Measurements from ENCODE around the gene UGT1A3. TPM values are rescaled to one million over a fixed set of nuclear protein-coding genes. Genes with fewer than 3 reads are reported as not detected.

Gene UGT1A3
- total RNA-seq, 2 experiments from 2014 or later, result not detected

DNA sequence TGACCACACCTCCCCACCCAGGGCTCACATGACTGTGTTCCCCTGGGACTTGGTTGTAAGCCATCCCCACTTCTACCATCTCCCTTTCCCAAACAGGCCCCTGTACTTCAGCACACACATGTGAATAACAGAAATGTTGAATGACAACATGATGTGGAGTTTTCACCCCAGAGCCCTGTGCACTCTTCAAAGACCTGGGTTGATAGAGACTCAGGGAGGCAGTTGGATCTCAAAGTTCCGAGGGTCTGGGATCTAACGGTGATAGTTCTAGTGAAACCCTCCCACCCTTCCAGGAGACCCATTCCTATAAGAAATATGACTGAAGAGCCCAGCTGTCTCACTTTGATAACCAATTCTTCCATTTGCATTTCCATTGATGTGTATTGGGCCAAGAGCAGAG lies 49.2 kb downstream of the UGT1A3 start, which contains the start of gene MROH2A:
Gene MROH2A, plus strand, starts transcription at position 301 of the 400 bp plus-strand sequence. CDS start 1,029 bp downstream, outside the sequence.
- Mint-ChIP-seq H3K9me3 (peaks cover 3% of the 10 kb centered on the region), H3K36me3 (ENCODE audit: low read depth) (no peaks in the 10 kb centered on the region), H3K4me1 (no peaks in the 10 kb centered on the region), H3K27ac (no peak within 1 kb of the TSS), H3K27me3 (peaks cover 19% of the 10 kb centered on the region), H3K4me3 (no peak within 1 kb of the TSS)
- POLR2A ChIA-PET, result no interaction called here
- CTCF ChIA-PET, result interaction anchor here (0.5 kb wide), 1 partner anchor 239 kb away, joined by 3 read pairs; no protein-coding TSS in a partner anchor
- DNase-seq, result no peak

DNA sequence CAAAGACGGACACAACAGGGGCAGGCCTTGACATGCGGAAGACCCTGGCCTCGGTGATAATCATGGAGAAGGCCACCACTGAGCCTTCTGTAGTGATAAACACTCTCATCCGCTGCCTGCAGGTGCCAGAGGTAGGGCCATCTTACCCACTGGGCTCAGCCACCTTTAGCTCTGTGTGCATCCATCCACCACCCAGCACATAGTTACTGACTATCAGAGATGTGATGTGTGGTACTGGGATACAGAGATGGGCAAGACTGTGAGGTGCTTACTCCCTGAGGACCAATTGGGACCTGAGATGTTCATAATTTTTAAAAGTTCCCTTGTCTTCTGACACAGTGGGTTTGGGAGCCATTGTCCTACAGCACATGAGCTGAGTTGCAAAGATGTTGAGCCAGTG lies 50.9 kb downstream of the UGT1A3 start:
- Mint-ChIP-seq H3K27me3 (peaks cover 20% of the 10 kb centered on the region), H3K4me1 (no peaks in the 10 kb centered on the region), H3K4me3 (no peak overlapping the region), H3K9me3 (peaks cover 3% of the 10 kb centered on the region), H3K36me3 (ENCODE audit: low read depth) (no peaks in the 10 kb centered on the region), H3K27ac (no peak overlapping the region)
- DNase-seq, result no peak
- ChIA-PET POLR2A (no interaction called here), CTCF (no interaction called here)

DNA sequence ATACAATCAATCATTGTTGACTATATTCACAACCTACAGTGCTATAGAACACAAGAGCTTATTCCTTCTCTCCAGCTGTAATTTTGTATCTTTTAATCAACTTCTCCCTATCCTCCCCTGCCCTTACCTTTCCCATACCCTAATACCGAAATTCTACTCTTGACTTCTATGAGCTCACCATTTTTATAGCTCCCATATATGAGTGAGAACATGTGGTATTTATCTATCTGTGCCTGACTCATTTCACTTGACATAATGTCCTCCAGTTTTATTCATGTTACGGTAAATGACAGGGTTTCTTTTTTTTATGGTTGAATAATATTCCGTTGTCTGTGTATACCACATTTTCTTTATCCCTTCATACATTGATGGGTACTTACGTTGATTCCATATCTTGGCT lies 51.9 kb downstream of the UGT1A3 start:
- Mint-ChIP-seq H3K27me3 (peaks cover 18% of the 10 kb centered on the region), H3K27ac (no peak overlapping the region), H3K4me1 (no peaks in the 10 kb centered on the region), H3K4me3 (no peak overlapping the region), H3K36me3 (ENCODE audit: low read depth) (no peaks in the 10 kb centered on the region), H3K9me3 (peaks cover 3% of the 10 kb centered on the region)
- POLR2A ChIA-PET, result no interaction called here
- no peak for DNase-seq
- CTCF ChIA-PET, result interaction anchor here (1.0 kb wide), 1 partner anchor 25 kb away, joined by 3 read pairs; no protein-coding TSS in a partner anchor

DNA sequence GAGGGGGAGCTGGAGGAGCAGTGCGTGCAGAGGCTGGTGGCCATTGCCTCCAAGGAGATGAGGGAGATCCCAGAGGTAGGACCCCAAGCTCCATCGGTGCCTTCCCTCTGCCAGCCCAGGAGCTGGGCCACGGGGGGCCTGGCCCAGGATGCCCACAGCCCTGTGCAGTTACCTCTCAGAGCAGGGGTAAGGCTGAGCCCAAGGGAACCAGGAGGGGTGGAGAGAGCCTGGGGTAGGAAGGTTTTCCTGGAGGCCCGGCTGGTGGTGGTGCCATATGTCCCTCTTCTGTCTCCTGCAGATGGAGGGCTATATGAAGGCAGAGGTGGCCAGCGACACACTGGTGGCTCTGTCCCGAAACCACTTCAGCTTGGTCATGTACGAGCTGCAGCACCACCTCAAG lies 60.7 kb downstream of the UGT1A3 start:
- Mint-ChIP-seq H3K27ac (no peak overlapping the region), H3K27me3 (no peaks in the 10 kb centered on the region), H3K36me3 (ENCODE audit: low read depth) (no peaks in the 10 kb centered on the region), H3K4me3 (no peak overlapping the region), H3K9me3 (no peaks in the 10 kb centered on the region), H3K4me1 (no peaks in the 10 kb centered on the region)
- ChIA-PET CTCF (no interaction called here), POLR2A (no interaction called here)
- no peak for DNase-seq

DNA sequence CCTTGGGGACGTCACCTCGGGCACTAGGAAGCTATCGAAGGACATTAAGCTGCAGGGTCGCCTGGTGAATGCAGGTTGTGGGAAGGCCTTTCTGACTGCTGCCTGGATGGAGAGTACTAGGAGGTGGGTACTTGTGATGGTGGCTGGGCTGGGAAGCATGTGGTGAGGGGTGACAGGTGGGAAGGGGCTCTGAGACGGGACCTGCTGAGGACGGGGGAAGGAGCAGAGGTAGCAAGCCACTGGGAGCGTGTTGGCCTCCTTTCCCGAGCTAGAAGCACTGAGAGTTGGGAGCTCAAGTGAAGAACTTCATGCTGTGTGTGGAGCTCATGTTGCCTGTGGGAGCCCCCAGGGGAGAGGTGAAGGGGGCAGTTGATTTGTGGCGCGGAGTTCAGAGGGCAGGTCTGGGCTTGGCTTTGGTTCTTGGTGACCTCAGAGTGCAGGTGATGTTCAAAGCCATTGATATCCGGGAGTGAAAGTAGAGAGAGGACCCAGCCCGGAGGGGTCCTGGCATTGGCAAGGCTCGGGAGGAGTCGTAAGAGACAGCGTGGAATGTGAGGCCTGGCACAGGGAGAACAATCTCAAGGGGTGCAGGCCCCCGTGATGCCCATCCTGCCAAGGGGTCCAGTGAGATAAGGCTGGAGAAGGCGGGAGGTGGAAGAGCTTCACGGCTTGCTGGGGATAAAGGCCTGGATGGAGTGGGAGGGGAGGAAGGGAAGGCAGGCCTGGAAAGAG lies 62.5 kb downstream of the UGT1A3 start:
- Mint-ChIP-seq H3K27ac (no peak overlapping the region), H3K4me3 (no peak overlapping the region), H3K4me1 (no peaks in the 10 kb centered on the region), H3K9me3 (no peaks in the 10 kb centered on the region), H3K27me3 (no peaks in the 10 kb centered on the region), H3K36me3 (ENCODE audit: low read depth) (no peaks in the 10 kb centered on the region)
- ChIA-PET CTCF (no interaction called here), POLR2A (interaction anchor here (0.6 kb wide), 1 partner anchor 1808 kb away, joined by 4 read pairs; no protein-coding TSS in a partner anchor)
- DNase-seq, result no peak

DNA sequence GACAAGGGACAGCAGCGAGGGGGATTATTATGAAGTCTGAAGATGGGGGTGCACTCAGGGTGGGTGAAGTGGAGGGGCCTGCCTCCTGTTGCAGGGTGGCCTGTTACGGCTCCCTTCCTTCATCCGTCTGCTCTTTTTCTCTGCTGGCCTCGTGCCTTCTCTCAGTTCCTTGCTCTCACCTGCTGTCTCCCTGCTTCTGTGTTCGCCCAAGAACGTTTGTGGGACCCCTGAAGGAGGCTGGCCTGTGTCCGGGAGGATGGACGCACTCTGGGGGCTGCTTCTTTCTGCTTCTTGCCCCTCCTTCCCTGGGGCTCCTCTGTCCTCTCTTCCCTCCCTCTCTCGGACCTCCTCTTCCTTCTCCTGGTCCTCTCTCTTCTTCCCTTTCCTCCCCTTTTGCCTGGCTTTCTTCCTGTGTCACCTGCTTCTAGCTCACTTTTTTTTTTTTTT lies 63.1 kb downstream of the UGT1A3 start:
- Mint-ChIP-seq H3K9me3 (no peaks in the 10 kb centered on the region), H3K27me3 (no peaks in the 10 kb centered on the region), H3K4me1 (no peaks in the 10 kb centered on the region), H3K4me3 (no peak overlapping the region), H3K36me3 (ENCODE audit: low read depth) (no peaks in the 10 kb centered on the region), H3K27ac (no peak overlapping the region)
- DNase-seq, result no peak
- ChIA-PET POLR2A (no interaction called here), CTCF (no interaction called here)

DNA sequence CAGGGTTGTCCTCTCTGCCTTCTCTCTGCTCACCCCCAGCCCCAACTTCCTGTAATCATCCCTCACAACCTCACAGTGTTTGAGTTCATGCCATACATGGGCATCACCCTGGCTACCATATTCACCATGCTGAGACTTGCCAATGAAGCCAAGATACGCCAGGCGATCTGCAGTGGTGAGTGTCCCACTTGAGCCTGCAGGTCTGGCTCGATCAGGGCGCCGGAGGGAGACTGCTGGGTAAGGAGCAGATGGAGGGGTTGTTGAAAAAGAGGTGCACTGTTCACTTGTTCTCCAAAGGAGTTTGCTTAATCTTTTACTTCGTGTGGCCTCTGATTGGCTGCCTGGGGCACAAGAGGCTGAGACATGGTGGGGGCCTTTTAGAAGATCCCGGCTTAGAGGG lies 63.9 kb downstream of the UGT1A3 start:
- POLR2A ChIA-PET, result no interaction called here

DNA sequence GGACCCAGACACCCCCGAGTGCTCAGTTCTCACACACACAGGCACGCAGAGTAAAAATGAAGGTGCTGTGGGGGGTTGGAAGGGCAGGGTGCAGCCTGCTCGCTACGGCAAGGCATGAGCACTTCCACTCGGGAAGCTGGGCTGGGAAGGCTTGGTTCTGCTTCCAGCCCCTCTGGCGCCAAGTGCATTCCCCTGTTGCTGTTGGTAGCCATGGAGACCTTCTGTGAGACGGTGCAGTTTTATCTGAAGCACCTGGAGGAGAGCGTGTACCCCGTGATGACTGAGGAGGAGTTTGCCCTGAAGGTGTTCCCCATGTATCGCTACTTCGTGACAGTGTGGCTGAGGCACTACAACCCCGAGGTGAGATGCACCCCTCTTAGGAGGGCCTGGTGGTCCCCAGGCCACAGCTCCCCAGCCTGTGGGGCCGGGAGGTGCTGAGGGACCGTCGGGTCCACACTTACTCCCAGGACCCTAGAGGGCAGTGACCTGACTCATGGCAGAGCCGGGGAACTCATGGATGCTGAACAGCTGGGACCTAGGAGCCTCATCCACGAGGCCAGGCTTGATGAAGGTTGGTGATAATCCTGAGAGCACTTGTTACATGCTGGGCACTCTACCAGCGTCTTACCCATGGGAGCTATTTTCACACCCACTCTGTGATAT lies 64.8 kb downstream of the UGT1A3 start:
- H3K9me3 Mint-ChIP-seq, result no peaks in the 10 kb centered on the region
- no peaks in the 10 kb centered on the region for H3K27me3 Mint-ChIP-seq
- no peak overlapping the region for H3K4me3 Mint-ChIP-seq
- ChIA-PET CTCF (no interaction called here), POLR2A (no interaction called here)
- H3K36me3 Mint-ChIP-seq (ENCODE audit: low read depth), result no peaks in the 10 kb centered on the region
- no peaks in the 10 kb centered on the region for H3K4me1 Mint-ChIP-seq
- H3K27ac Mint-ChIP-seq, result no peak overlapping the region
- no peak for DNase-seq

More for the DNA sequence above, 63.9 kb downstream of the UGT1A3 start:
- no peak for DNase-seq
- no peak overlapping the region for H3K27ac Mint-ChIP-seq
- H3K27me3 Mint-ChIP-seq, result no peaks in the 10 kb centered on the region
- H3K4me1 Mint-ChIP-seq, result no peaks in the 10 kb centered on the region
- CTCF ChIA-PET, result no interaction called here
- H3K4me3 Mint-ChIP-seq, result no peak overlapping the region
- no peaks in the 10 kb centered on the region for H3K9me3 Mint-ChIP-seq
- no peaks in the 10 kb centered on the region for H3K36me3 Mint-ChIP-seq (ENCODE audit: low read depth)

DNA sequence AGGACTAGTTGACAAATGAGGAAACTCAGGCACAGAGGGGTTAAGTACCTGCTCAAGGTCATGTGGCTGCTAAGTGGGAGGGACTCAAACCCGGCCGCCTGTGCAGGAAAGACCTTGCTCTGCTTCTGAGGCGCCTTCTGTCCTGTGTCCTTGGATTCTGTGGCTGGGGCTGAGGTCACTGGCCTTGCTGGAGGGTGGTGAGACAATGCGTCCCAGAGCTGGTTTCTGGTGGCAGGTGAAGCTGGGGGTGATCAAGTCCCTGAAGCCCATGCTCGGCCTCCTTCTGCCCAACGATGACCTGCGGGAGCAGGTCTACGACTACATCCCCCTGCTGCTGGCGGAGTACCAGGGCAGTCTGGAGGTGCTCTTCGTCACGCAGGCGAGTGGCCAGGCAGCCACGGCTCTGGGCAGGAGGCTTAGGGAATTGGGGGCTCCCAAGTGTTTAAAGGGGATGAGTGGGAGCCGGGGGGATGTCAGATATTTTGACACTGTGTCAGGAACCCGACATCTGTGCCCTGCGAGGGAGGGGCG lies 65.4 kb downstream of the UGT1A3 start:
- no peak for DNase-seq
- H3K27ac Mint-ChIP-seq, result no peak overlapping the region

DNA sequence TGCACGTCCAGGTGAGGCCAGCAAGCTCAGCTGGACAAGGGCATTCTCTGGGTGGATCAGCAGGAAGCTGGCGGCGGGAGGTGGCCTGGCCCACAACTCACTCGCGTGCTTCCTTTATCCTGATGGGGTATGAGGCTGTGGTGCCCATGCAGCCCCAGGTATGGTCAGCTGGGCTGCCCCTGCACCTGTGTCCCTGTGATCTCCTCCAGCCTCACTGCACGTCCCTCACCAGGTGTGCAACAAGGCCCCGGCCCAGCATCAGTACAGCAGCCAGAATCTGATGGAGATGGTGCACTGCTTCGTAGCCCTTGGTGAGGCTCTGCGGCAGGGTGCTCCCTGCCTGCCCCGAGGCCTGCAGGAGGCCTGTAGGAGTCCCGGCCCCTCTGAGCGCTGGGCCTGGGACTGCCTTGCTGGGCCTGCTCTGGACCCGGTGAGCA lies 66.9 kb downstream of the UGT1A3 start:
- ChIA-PET POLR2A (no interaction called here), CTCF (interaction anchor here (1.1 kb wide), 1 partner anchor 17 kb away, joined by 5 read pairs; no protein-coding TSS in a partner anchor)
- no peaks in the 10 kb centered on the region for H3K36me3 Mint-ChIP-seq (ENCODE audit: low read depth)
- no peaks in the 10 kb centered on the region for H3K27me3 Mint-ChIP-seq
- no peaks in the 10 kb centered on the region for H3K9me3 Mint-ChIP-seq
- no peak overlapping the region for H3K4me3 Mint-ChIP-seq
- H3K27ac Mint-ChIP-seq, result no peak overlapping the region
- DNase-seq, result no peak
- H3K4me1 Mint-ChIP-seq, result no peaks in the 10 kb centered on the region

More for the DNA sequence above, 65.4 kb downstream of the UGT1A3 start:
- Mint-ChIP-seq H3K4me1 (no peaks in the 10 kb centered on the region), H3K4me3 (no peak overlapping the region), H3K9me3 (no peaks in the 10 kb centered on the region), H3K36me3 (ENCODE audit: low read depth) (no peaks in the 10 kb centered on the region), H3K27me3 (no peaks in the 10 kb centered on the region)
- ChIA-PET CTCF (no interaction called here), POLR2A (no interaction called here)

DNA sequence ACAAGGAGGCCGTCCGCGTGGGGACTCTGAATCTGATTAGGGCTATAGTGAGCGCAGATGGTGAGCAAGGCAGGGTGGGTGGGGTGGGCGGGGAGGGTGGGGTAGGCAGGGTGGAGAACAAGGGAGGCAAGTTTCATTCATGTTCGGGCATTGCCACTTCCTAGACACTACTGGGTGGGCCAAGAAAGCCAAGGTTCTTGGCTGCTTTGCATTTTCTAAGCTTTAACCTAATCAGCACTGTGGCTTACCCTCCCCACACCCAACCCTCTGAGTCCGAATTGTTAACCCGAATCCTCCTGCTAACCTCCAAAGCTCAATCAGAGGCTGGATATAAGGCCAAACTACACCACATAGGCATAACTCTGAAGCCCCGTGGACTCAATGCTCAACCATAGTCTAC lies 67.4 kb downstream of the UGT1A3 start:
- H3K4me3 Mint-ChIP-seq, result no peak overlapping the region
- DNase-seq, result no peak
- ChIA-PET POLR2A (interaction anchor here (0.5 kb wide), 1 partner anchor 46 kb away, joined by 6 read pairs; no protein-coding TSS in a partner anchor), CTCF (no interaction called here)
- H3K36me3 Mint-ChIP-seq (ENCODE audit: low read depth), result no peaks in the 10 kb centered on the region
- H3K27ac Mint-ChIP-seq, result no peak overlapping the region
- H3K27me3 Mint-ChIP-seq, result no peaks in the 10 kb centered on the region
- no peaks in the 10 kb centered on the region for H3K9me3 Mint-ChIP-seq
- no peaks in the 10 kb centered on the region for H3K4me1 Mint-ChIP-seq

DNA sequence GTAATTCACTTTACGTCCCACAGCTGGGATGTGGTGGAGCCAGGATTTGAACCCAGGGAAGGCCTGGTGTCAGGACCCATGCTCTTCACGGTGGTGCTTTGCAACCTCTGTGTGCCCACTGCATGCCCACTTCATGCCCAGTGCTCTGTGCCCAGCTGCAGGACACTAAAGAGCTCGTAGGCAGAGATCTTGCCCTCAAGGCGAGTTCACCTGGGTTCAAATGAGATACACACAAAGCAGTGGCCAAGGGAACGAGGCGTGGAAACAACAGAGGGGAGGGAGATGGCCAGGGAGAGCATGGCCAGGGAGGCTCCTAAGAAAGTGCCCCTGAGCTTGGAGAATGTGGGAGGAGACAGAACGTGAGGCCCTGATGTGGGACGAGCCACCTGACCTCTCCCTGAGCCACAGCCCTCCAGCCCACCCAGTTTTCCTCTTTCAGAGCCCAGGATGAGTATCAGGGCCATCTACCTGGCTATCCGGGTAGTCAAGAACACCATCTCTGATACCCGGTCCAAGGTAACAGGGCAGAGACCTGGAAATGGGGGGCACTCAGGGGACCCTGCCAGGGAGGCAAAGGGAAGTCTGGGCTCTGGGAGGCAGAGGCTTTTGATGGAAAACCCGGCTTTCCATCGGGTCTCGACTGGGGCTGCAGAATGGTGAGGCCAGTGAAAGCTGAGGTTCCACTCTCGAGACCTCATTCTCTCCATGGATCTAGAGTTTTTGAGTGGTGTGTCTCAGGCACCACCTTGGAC lies 69.7 kb downstream of the UGT1A3 start:
- ChIA-PET POLR2A (no interaction called here), CTCF (no interaction called here)
- Mint-ChIP-seq H3K27ac (no peak overlapping the region), H3K4me3 (no peak overlapping the region), H3K4me1 (no peaks in the 10 kb centered on the region), H3K9me3 (no peaks in the 10 kb centered on the region), H3K36me3 (ENCODE audit: low read depth) (no peaks in the 10 kb centered on the region), H3K27me3 (no peaks in the 10 kb centered on the region)
- DNase-seq, result no peak
